GM18909 (cell line): Measurements from ENCODE around the gene DOCK1.
"Not testable (repeated sequence)": the region's sequence is repeated elsewhere in the genome, so short reads cannot be mapped to it uniquely, and the experiment has no call there.

Source experiments
- ATAC-seq: cut with Tn5 transposase; IDR thresholded peaks from one replicate; pipeline ENCODE4 v1.9.1; 2021; ENCODE audit warnings: mild to moderate bottlenecking; ENCODE audit not compliant: unreplicated experiment, poor library complexity

The DOCK1 gene

DNA sequence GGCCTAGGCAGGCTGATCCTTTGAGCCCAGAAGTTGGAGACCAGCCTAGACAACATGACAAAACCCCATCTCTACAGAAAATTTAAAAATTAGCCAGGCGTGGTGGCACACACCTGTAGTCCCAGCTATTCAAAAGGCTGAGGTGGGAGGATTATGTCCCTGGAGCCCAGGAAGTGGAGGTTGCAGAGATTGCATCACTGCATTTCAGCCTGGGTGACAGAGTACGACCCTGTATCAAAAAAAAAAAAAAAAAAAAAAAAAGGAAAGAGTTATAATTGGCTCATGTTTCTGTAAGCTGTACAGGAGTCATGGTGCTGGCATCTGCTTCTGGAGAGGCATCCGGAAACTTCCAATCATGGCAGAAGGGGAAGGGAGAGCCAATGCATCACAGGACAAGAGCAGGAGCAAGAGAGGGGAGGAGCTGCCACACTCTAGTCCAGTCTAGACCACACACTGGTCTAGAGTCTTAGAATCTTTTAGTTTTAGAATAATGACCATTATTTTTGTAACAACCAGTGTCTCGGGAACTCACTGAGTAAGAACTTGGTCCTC lies 16.8 kb downstream of the DOCK1 start:
- no peak for ATAC-seq

GRCh38 chr10:126924180-126924914 lies 19.1 kb downstream of the DOCK1 start:
- no peak for ATAC-seq

GRCh38 chr10:126924915-126925300 lies 19.7 kb downstream of the DOCK1 start:
- ATAC-seq: no peak

DNA sequence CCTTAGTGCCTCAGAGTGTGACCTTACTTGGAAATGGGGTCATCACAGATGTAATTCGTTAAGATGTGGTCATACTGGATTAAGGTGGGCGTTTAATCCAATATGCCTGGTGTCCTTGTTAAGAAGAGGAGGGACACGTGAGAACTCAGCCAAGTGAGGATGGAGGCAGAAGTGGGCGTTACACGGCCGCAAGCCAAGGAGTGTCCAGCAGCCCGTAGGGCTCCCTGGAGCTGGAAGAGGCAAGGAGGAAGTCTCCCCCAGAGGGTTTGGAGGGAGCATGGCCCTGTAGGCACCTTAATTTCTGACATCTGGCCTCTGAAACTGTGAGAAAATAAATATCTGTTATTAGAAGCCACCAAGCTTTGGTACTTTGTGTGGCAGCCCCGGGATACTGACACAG lies 21.3 kb downstream of the DOCK1 start:
- no peak for ATAC-seq

DNA sequence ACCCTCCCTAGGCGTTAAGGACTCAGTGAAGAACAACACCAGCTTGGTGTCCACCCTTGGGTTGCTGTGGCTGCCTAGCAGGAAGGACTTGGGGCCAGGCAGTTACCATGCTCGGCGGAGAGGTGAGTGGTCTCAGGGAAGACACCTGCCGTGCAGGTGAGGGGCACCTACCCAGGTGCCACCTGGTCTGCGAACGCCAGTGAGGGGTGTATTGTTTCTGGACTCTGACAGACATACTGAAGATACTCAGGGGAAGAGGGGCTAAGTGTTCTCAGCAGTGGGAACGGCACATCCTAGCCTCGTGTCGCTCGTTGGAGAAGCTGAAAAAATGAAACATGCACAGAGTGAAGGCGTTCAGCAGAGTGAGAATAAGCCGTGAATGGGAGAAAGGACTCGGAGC lies 22.6 kb downstream of the DOCK1 start:
- no peak for ATAC-seq

GRCh38 chr10:126928274-126928673 lies 23.0 kb downstream of the DOCK1 start:
- ATAC-seq: no peak

GRCh38 chr10:126929391-126929790 lies 24.2 kb downstream of the DOCK1 start:
- no peak for ATAC-seq

DNA sequence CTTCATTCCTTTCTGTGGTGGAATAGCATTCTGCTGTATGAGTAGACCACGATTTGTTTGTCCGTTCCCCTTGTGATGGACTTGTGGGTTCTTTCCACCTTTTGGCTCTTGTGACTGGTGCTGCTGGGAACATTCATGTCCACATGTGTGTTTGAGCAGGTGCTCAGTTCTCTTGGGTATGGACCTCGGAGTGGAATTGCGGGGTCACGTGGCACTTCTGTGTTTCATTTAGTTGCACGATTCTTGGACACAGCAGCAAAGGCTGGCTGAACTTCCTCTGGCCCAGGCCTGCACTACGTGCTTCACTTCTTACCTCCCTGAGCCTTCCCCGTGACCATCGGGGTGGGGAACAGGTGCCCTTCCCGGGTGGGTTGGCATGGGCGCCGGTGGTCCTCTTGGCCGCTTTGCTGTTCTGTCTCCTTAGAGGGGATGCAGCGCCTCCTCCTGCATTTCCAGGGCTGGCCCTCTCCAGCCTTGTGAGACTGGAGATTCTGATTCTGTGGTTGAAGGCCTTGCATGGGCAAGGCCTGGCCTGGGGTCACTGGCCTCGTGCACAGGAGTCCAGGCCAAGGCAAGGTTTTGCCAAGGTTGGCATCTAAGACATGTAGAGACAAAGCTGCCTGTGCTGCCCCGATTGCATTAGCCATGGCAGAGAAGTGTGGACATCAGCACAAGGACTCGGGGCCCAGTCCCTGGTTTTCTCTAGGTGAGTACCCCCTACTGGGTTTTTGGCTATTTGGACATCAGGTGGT lies 25.1 kb downstream of the DOCK1 start:
- no peak for ATAC-seq

GRCh38 chr10:126930883-126931503 lies 25.8 kb downstream of the DOCK1 start:
- no peak for ATAC-seq

- no peak for ATAC-seq
These were observed 26.3 kb downstream of the DOCK1 start for GRCh38 chr10:126931544-126931943.

GRCh38 chr10:126932516-126932915 lies 27.3 kb downstream of the DOCK1 start:
- ATAC-seq: no peak

GRCh38 chr10:126933116-126933515 lies 27.9 kb downstream of the DOCK1 start:
- ATAC-seq: no peak

- ATAC-seq: no peak
These were observed 30.2 kb downstream of the DOCK1 start for GRCh38 chr10:126935263-126935946.

DNA sequence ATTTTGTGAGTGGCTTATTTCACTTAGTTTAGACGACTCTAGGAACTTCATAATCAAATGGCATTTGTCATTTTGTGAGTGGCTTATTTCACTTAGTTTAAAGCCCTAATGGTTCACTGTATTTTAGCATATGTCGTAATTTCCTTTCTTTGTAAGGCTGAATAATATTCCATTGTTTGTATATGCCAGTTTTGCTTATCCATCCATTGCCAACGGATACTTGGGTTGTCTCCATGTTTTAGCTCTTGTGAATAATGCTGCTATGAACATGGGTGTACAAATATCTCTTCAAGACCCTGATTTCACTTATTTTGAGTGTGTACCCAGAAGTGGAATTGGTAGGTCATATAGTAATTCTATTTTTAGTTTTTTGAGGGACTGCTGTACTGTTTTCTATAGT lies 31.8 kb downstream of the DOCK1 start:
- ATAC-seq: no peak

- ATAC-seq: not testable (repeated sequence)
These were observed 32.9 kb downstream of the DOCK1 start for GRCh38 chr10:126938121-126938520.

GRCh38 chr10:126939706-126940105 lies 34.5 kb downstream of the DOCK1 start:
- no peak for ATAC-seq

- no peak for ATAC-seq
These were observed 35.6 kb downstream of the DOCK1 start for GRCh38 chr10:126940670-126941310.

DNA sequence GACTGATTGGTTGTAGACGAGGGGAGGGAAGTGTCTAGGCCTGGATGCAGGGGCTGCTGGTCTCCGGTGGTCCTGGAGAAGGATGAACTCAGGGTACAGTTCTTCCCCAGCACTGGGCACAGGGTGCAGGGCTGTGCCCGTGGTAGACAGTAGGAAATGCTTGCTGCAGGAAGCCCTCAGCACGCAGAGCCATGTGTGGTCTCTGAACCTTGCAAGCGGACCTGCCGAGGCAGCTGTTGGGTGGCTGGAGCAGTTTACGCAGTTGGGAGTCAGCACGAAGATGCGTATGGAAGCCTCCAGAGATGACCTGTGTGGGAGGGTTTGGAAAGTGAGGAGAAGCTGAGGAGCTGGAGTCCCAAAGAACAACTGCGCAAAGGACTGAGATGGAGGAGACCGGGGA lies 39.0 kb downstream of the DOCK1 start:
- no peak for ATAC-seq

- ATAC-seq: no peak
These were observed 40.3 kb downstream of the DOCK1 start for GRCh38 chr10:126945351-126946030.

DNA sequence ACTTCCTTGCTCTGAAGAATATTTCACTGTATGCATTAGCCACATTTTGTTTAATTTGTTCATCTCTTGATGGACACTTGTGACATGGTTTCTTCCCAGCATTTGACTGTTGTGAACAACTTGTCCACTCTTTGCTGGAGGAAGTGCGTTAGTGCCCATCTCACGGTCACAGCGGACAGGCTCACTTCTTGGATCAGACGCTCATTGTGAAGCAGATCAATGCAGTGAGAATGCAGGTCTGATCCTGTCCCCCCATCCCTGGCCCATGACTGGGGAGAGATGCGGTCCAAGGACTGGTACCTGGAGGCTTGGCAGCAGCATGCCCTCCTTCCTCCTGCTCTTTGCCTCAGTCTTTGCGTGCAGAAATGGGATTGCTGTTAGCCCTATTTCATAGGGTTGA lies 41.5 kb downstream of the DOCK1 start:
- ATAC-seq: no peak
